IMR-90 (cell line): ENCODE measurements around the gene GH1. TPM values are rescaled to one million over a fixed set of nuclear protein-coding genes. Genes with fewer than 3 reads are reported as not detected.
"Not testable (repeated sequence)": the region's sequence is repeated elsewhere in the genome, so short reads cannot be mapped to it uniquely, and the experiment has no call there.

Experiments
- ATAC-seq: fragments of 200-7000 bp; cut with Tn5 transposase; 2 replicates; pipeline ENCODE4 v1.9.1; 2020; ENCODE audit warnings: low read depth, mild to moderate bottlenecking, moderate library complexity
- BruUV-seq: library from RNA; stranded (reverse); fragments of 400-500 nt; replicated peaks from 2 replicates; lab custom pipeline; 2021; lab: Mats Ljungman, UMichigan
- CTCF ChIA-PET: fragments of 300-600 bp; formaldehyde crosslinking; extraction: SDS; loops from one replicate; lab custom pipeline; 2021; ENCODE audit warnings: antibody characterized with exemption; lab: Yijun Ruan, JAX
- POLR2A ChIA-PET: fragments of 300-600 bp; sonication (Branson Sonifier 250); formaldehyde crosslinking; loops from one replicate; lab custom pipeline; 2022; ENCODE audit warnings: antibody characterized with exemption; ENCODE audit not compliant: unreplicated experiment; lab: Charles Lee
- DNase-seq: peaks from one replicate; pipeline ENCODE4 v3.0.0; 2013
- H2AFZ ChIP-seq: replicated peaks from 2 replicates; pipeline ENCODE3; 2013; ENCODE audit warnings: low read length, mild to moderate bottlenecking; ENCODE audit not compliant: poor library complexity
- H2AK5ac ChIP-seq: 2 replicates; pipeline ENCODE4 v1.6.1; 2013; ENCODE audit warnings: low read depth, low read length, inconsistent platforms
- H2AK9ac ChIP-seq: replicated peaks from 2 replicates; pipeline ENCODE3; 2013; ENCODE audit warnings: mild to moderate bottlenecking, low read depth, low read length, moderate library complexity; ENCODE audit not compliant: poor library complexity
- H2BK120ac ChIP-seq: 2 replicates; pipeline ENCODE4 v1.6.1; 2013; ENCODE audit warnings: low read depth, low read length, inconsistent platforms
- H2BK15ac ChIP-seq: 3 replicates; pipeline ENCODE4 v1.6.1; 2013; ENCODE audit warnings: low read depth, low read length, inconsistent platforms
- H2BK20ac ChIP-seq: 2 replicates; pipeline ENCODE4 v1.6.1; 2013; ENCODE audit warnings: low read depth, mild to moderate bottlenecking, inconsistent platforms, low read length, moderate library complexity
- H2BK5ac ChIP-seq: 2 replicates; pipeline ENCODE4 v1.6.1; 2013; ENCODE audit warnings: mild to moderate bottlenecking, low read depth, low read length, inconsistent platforms; ENCODE audit not compliant: poor library complexity, severe bottlenecking
- H3K14ac ChIP-seq: replicated peaks from 2 replicates; pipeline ENCODE4 v1.6.1; 2013; ENCODE audit warnings: low read depth, low read length, inconsistent platforms
- H3K18ac ChIP-seq: 2 replicates; pipeline ENCODE4 v1.6.1; 2013; ENCODE audit warnings: low read depth, low read length, control low read depth
- H3K23ac ChIP-seq: 2 replicates; pipeline ENCODE4 v1.6.1; 2013; ENCODE audit warnings: low read depth, low read length, inconsistent platforms
- H3K27ac ChIP-seq: 2 replicates; pipeline ENCODE4 v1.5.1; 2013; ENCODE audit warnings: mild to moderate bottlenecking, control low read depth, low read length; ENCODE audit not compliant: insufficient read depth
- H3K27me3 ChIP-seq: 2 replicates; pipeline ENCODE4 v1.6.1; 2013; ENCODE audit warnings: low read length; ENCODE audit not compliant: control insufficient read depth, insufficient read depth
- H3K36me3 ChIP-seq: 2 replicates; pipeline ENCODE4 v1.6.1; 2013; ENCODE audit warnings: low read length, mixed read lengths; ENCODE audit not compliant: control insufficient read depth, insufficient read depth
- H3K4ac ChIP-seq: 2 replicates; pipeline ENCODE4 v1.6.1; 2013; ENCODE audit warnings: low read depth, low read length, inconsistent platforms
- H3K4me1 ChIP-seq: 2 replicates; pipeline ENCODE4 v1.6.1; 2013; ENCODE audit warnings: low read length, mixed read lengths; ENCODE audit not compliant: control insufficient read depth, insufficient read depth
- H3K4me2 ChIP-seq: 2 replicates; pipeline ENCODE4 v1.6.1; 2013; ENCODE audit warnings: low read depth, mild to moderate bottlenecking, control low read depth, low read length, moderate library complexity
- H3K4me3 ChIP-seq: 2 replicates; pipeline ENCODE4 v1.5.1; 2013; ENCODE audit warnings: low read depth, mild to moderate bottlenecking, control low read depth, low read length, moderate library complexity; ENCODE audit not compliant: insufficient read depth
- H3K56ac ChIP-seq: 2 replicates; pipeline ENCODE4 v1.6.1; 2013; ENCODE audit warnings: low read length, inconsistent platforms; ENCODE audit not compliant: insufficient read depth; ENCODE audit errors: extremely low read depth
- H3K79me1 ChIP-seq, 2 experiments: 2 replicates each; pipeline ENCODE4 v1.6.1; 2013; ENCODE audit warnings: low read length in 2 of 2, inconsistent platforms in 1 of 2, low read depth in 1 of 2
- H3K9ac ChIP-seq: 2 replicates; pipeline ENCODE4 v1.6.1; 2013; ENCODE audit warnings: low read depth, low read length, control low read depth
- H3K9me1 ChIP-seq: 2 replicates; pipeline ENCODE4 v1.6.1; 2013; ENCODE audit warnings: low read length, inconsistent platforms; ENCODE audit not compliant: insufficient read depth
- H3K9me3 ChIP-seq: 2 replicates; pipeline ENCODE4 v1.6.1; 2013; ENCODE audit warnings: low read length; ENCODE audit not compliant: control insufficient read depth, insufficient read depth
- H4K20me1 ChIP-seq: 2 replicates; pipeline ENCODE4 v1.6.1; 2013; ENCODE audit warnings: low read length, inconsistent platforms; ENCODE audit not compliant: insufficient read depth
- H4K5ac ChIP-seq: 2 replicates; pipeline ENCODE4 v1.6.1; 2013; ENCODE audit warnings: mild to moderate bottlenecking, low read depth, low read length, control low read depth
- H4K8ac ChIP-seq, 2 experiments: 2 replicates each; pipeline ENCODE4 v1.6.1; 2013; ENCODE audit warnings: low read depth in 2 of 2, low read length in 2 of 2, control low read depth in 1 of 2, inconsistent platforms in 1 of 2
- H4K91ac ChIP-seq: 2 replicates; pipeline ENCODE4 v1.6.1; 2013; ENCODE audit warnings: low read depth, low read length, inconsistent platforms; ENCODE audit not compliant: insufficient read depth
- WGBS, 2 experiments: methylation state at CpG; one replicate each; pipeline versions ENCODE4 v1.1.5 to v1.1.7; 2013; ENCODE audit warnings: missing lambda C conversion rate in 2 of 2; ENCODE audit not compliant: insufficient read length in 1 of 2; ENCODE audit errors: extremely low coverage in 2 of 2; 5-methylcytosine and 5-hydroxymethylcytosine counted together
- dilution Hi-C: fragments of 300-500 bp; cut with HindIII; formaldehyde crosslinking; loops from one replicate; pipeline ENCODE4 v1.14.3; 2018; ENCODE audit warnings: low sequenced_read_pairs; ENCODE audit not compliant: unreplicated experiment
- in situ Hi-C: fragments of 300-500 bp; cut with MboI; formaldehyde crosslinking; loops from 3 replicates; pipeline ENCODE4 v1.14.3; 2019; ENCODE audit warnings: low sequenced_read_pairs, inconsistent platforms, mixed read lengths
- intact Hi-C: fragments of 100-400 bp; cut with micrococcal nuclease; formaldehyde crosslinking; loops from 2 replicates; pipeline ENCODE4 v1.10.0; 2022
- polyA plus RNA-seq, 3 experiments: library from polyadenylated mRNA; depleted of rRNA; stranded (reverse); fragments of >200 nt; gene quantifications; 2 replicates each; pipeline ENCODE4 v1.2.3, GENCODE V29; 2012; ENCODE audit warnings: low replicate concordance in 1 of 3
- total RNA-seq: library from RNA; depleted of rRNA; stranded (reverse); fragments of >200 nt; gene quantifications from 2 replicates; pipeline ENCODE4 v1.2.3, GENCODE V29; 2012

The GH1 gene
- total and polyA plus RNA-seq, 2 of the 4 experiments (the other 2 are of a cell fraction): not detected

DNA sequence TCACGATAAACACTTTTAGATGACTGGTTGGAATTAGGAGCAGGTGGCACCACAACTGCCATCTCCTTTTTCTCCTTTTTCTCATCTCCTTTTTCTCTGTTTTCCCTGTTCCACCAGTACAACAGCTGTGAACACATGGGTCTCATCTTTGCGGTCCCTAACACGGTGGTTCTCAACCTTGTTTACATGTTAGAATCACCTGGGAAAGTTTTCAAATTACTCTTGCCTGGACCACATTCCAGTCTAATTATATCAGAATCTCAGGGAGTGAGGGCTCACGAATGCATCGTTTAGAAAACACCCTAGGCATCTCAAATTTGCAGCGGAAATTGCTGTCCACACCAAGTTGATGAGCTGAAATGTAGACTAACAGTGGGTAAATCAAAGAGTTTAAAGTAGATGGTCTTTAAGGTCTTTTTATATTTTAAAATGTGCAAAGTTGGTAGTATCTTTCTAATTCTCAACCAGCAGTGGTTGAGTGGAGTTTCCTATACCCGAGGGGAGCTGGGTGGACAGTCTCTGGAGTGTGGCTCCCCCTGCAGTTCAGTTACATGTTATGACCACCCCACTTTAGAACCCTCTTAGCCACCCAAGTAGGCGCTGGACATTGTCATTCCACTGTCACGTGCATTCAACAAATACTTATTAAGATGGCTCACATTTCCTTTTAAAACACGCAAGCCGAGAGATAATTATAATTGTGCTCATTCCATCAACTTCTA is 26.2 kb downstream of the GH1 start:
- H3K27me3 ChIP-seq: peaks cover 14% of the 10 kb centered on the region
- H3K56ac ChIP-seq, H4K91ac ChIP-seq, H3K36me3 ChIP-seq, intact Hi-C loops, H4K8ac ChIP-seq, dilution Hi-C loops, BruUV-seq, H3K23ac ChIP-seq, H2AK5ac ChIP-seq, H3K14ac ChIP-seq, H3K4me2 ChIP-seq, CTCF ChIA-PET, H3K79me1 ChIP-seq, ATAC-seq, DNase-seq, H3K18ac ChIP-seq, H3K4me3 ChIP-seq, H4K20me1 ChIP-seq, H2AFZ ChIP-seq, POLR2A ChIA-PET, H2BK5ac ChIP-seq, H3K4ac ChIP-seq, in situ Hi-C loops, H2AK9ac ChIP-seq, H4K5ac ChIP-seq, H3K9ac ChIP-seq, H3K9me1 ChIP-seq, H3K4me1 ChIP-seq, H3K9me3 ChIP-seq, H2BK15ac ChIP-seq, H3K27ac ChIP-seq, H2BK20ac ChIP-seq, H2BK120ac ChIP-seq: not testable (repeated sequence)
- no CpG with 5 or more reads among the region's 11 CpGs for WGBS, 2 experiments
